Epithelial cell of esophagus (primary cell): ENCODE results near the gene CNGA3.

Experiments
- DNase-seq: peaks from one replicate; pipeline ENCODE4 v3.0.0; 2010; ENCODE audit warnings: low read depth
- H3K4me3 ChIP-seq: 2 replicates; pipeline ENCODE4 v1.5.1; 2011; ENCODE audit warnings: mild to moderate bottlenecking, low read length, control low read depth
- TF ChIP-seq, protein P1 (sequence below): IDR thresholded peaks from 2 replicates; pipeline ENCODE4 v1.5.1; 2011; ENCODE audit warnings: low read depth, mild to moderate bottlenecking, low read length, control low read depth, inconsistent platforms; ENCODE audit not compliant: insufficient read depth; ENCODE audit errors: missing control alignments

Gene CNGA3

GRCh38 chr2:98367721-98368120, 21.5 kb downstream of the CNGA3 start:
- no peak overlapping the region for H3K4me3 ChIP-seq
- TF ChIP-seq, protein P1, sequence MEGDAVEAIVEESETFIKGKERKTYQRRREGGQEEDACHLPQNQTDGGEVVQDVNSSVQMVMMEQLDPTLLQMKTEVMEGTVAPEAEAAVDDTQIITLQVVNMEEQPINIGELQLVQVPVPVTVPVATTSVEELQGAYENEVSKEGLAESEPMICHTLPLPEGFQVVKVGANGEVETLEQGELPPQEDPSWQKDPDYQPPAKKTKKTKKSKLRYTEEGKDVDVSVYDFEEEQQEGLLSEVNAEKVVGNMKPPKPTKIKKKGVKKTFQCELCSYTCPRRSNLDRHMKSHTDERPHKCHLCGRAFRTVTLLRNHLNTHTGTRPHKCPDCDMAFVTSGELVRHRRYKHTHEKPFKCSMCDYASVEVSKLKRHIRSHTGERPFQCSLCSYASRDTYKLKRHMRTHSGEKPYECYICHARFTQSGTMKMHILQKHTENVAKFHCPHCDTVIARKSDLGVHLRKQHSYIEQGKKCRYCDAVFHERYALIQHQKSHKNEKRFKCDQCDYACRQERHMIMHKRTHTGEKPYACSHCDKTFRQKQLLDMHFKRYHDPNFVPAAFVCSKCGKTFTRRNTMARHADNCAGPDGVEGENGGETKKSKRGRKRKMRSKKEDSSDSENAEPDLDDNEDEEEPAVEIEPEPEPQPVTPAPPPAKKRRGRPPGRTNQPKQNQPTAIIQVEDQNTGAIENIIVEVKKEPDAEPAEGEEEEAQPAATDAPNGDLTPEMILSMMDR, result no peak
- peak; percentile 34 for DNase-seq

DNA sequence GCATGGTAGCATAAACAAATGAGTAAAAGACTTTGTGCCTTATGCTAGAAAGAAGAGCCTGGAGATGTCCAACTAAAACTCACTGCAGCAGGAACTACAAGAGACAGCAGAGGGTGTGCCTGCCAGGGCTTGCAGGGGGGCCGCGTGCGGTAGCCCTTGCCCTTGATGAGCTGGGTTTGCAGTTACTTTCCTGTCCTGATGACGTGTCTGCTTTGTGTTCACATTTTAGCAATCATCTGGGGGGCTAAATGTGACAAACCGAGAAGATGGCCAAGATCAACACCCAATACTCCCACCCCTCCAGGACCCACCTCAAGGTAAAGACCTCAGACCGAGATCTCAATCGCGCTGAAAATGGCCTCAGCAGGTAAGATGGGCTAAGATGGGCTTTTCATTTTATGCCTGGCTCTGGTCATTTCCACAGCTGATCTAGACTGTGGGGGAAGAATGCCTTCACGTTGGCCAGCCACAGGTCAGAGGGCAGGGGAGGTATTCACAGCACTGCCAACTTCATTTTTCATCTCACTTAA, 23.5 kb downstream of the CNGA3 start:
- no peak for DNase-seq

DNA sequence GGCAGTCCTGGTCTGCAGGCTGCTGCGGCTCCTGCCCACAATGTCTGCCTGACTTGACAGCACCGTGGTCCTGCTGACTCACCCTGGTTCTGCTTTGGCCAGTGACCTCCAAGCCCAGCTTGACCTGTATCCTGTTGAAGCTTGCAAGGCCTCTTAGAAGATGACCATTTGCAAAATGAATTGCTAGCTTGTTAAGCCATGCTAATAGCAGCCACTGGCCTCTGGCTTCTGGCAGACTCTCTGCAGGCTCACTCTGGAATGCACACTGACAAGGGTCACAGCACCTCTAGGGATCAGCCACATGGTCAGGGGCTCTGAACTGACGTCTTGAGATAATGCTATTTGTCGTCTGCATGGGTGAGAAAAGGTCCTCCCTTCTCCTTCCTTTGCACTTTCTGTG, 25.9 kb downstream of the CNGA3 start:
- TF ChIP-seq, protein P1, result no peak

More for the DNA sequence above, 23.5 kb downstream of the CNGA3 start:
- H3K4me3 ChIP-seq, result no peak overlapping the region
- TF ChIP-seq, protein P1, result no peak

GRCh38 chr2:98372579-98372978, 26.3 kb downstream of the CNGA3 start:
- TF ChIP-seq, protein P1, result no peak
- no peak overlapping the region for H3K4me3 ChIP-seq
- DNase-seq, result no peak

More for the DNA sequence above, 25.9 kb downstream of the CNGA3 start:
- no peak for DNase-seq
- H3K4me3 ChIP-seq, result no peak overlapping the region

DNA sequence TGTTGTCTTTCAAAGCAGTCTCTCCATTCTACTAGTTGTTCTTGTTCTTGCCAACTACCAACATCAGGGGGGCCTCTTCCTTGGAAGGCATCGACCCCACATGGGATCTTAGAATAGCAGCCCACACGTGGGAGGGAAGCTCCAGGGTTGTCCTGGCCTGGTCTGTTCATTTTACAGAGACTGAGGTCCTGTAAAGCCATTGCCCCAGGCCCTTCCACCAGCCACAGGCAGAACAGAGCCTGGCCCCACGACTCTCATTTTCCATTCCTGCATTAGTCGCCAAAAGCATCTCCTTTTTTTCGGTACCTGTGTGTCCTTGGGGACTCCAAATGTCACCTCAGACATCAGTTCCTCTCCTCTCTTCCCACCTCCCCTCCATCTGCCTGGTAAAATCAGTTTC, 28.0 kb downstream of the CNGA3 start:
- no peak overlapping the region for H3K4me3 ChIP-seq
- TF ChIP-seq, protein P1, result no peak
- no peak for DNase-seq

DNA sequence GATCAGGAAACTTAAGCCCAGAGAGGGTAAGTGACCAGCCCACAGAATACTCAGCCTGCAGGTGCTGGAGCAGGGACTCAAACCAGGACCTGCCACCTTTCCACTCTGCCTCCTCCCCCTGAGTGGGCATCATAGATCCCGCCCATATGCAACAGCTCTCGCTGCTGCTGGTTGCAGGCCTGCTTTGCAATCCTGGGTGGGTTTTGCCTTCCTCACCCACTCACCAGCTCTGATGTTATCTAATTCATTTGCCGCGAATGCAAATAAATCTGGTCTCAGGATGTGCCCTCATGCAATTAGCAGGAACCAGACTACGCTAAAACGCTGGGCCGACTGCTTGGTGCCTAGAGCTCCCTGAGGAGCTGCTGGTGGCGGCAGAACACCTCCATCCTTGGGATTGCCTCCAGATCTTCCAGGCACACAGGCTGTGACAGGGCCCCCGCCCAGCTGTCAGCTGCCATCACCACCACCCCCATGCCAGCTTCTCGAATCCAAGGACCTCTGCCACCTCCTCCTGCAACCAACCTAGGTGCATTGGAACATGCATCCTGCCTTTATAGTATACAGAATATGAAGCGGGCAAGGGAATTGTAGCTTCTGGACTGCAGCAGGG, 28.8 kb downstream of the CNGA3 start:
- no peak overlapping the region for H3K4me3 ChIP-seq
- TF ChIP-seq, protein P1, result no peak
- no peak for DNase-seq
